ENCODE results near the gene NOD2. TPM values are rescaled to one million over a fixed set of nuclear protein-coding genes. Genes with fewer than 3 reads are reported as not detected.

The NOD2 gene
- total and polyA plus RNA-seq, 2 donors (not counting 1 experiment from before 2014, with no cell fraction given): 0.50 TPM; not detected in 1

DNA sequence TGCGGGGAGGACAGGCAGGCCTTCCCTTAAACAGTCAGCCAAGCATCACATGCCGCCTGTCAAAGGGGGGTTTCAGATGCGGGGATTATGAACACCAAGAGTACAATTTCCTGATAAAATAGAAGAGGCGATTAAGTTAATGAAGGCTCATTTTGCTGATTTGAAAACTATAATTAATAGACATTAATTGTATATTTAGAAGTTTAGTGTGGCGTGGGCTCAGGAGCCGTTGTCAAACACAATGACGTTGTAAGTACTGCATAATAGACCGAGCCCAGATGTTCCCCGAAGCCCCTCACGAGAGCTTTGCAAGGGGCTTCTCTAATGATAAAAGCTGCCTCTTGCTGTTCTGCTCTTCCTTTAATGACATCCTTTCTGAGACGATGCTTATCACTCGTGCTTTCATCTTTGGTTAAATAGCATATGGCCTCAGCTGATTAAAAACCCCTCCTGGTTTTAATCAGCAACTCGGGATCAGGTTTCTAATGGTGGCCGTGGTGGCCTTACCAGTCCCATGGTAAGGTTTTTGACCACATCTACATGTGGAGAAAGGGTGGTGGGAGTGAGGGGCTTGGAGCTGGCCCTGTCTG is 40.5 kb upstream of the NOD2 start:
- no peak for DNase-seq (ENCODE audit: low read depth in 2 of 2)
- no peak overlapping the region for H2AFZ ChIP-seq (ENCODE audit: low read length)
- H3K27me3 ChIP-seq (ENCODE audit: control insufficient read depth, insufficient read depth, low read length): no peaks in the 10 kb centered on the region
- no peak overlapping the region for H3K4me3 ChIP-seq (replicated peaks in 1 of 4; ENCODE audit: control extremely low read depth in 1 of 4, insufficient read depth in 1 of 4, low read depth in 3 of 4, low read length in 4 of 4)
- H3K9me3 ChIP-seq (ENCODE audit: control insufficient read depth, insufficient read depth, low read depth, low read length): no peaks in the 10 kb centered on the region
- no peaks in the 10 kb centered on the region for H4K20me1 ChIP-seq (ENCODE audit: control insufficient read depth, extremely low read depth, insufficient read depth, low read length)
- no peak overlapping the region for H3K9ac ChIP-seq (ENCODE audit: insufficient read depth, low read length)
- no peak overlapping the region for H3K4me2 ChIP-seq (ENCODE audit: extremely low read depth, insufficient read depth, low read length)
- H3K27ac ChIP-seq (ENCODE audit: insufficient read depth, low read length): no peak overlapping the region
- no peaks in the 10 kb centered on the region for H3K36me3 ChIP-seq (ENCODE audit: control insufficient read depth, insufficient read depth, low read length)
- no peaks in the 10 kb centered on the region for H3K4me1 ChIP-seq (ENCODE audit: control insufficient read depth, extremely low read depth, insufficient read depth, low read length)
- TF ChIP-seq, protein P1, sequence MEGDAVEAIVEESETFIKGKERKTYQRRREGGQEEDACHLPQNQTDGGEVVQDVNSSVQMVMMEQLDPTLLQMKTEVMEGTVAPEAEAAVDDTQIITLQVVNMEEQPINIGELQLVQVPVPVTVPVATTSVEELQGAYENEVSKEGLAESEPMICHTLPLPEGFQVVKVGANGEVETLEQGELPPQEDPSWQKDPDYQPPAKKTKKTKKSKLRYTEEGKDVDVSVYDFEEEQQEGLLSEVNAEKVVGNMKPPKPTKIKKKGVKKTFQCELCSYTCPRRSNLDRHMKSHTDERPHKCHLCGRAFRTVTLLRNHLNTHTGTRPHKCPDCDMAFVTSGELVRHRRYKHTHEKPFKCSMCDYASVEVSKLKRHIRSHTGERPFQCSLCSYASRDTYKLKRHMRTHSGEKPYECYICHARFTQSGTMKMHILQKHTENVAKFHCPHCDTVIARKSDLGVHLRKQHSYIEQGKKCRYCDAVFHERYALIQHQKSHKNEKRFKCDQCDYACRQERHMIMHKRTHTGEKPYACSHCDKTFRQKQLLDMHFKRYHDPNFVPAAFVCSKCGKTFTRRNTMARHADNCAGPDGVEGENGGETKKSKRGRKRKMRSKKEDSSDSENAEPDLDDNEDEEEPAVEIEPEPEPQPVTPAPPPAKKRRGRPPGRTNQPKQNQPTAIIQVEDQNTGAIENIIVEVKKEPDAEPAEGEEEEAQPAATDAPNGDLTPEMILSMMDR (conservative IDR thresholded peaks at IDR 0.05 in 1 of 2, IDR thresholded peaks at IDR 0.05 in 1 of 2; ENCODE audit: low read depth in 1 of 2, low read length in 2 of 2): no peak
- no peak for TF ChIP-seq EZH2 (IDR thresholded peaks at IDR 0.05; ENCODE audit: low read length, missing control alignments)
- H3K79me2 ChIP-seq (ENCODE audit: control insufficient read depth, insufficient read depth, low read length): no peaks in the 10 kb centered on the region

DNA sequence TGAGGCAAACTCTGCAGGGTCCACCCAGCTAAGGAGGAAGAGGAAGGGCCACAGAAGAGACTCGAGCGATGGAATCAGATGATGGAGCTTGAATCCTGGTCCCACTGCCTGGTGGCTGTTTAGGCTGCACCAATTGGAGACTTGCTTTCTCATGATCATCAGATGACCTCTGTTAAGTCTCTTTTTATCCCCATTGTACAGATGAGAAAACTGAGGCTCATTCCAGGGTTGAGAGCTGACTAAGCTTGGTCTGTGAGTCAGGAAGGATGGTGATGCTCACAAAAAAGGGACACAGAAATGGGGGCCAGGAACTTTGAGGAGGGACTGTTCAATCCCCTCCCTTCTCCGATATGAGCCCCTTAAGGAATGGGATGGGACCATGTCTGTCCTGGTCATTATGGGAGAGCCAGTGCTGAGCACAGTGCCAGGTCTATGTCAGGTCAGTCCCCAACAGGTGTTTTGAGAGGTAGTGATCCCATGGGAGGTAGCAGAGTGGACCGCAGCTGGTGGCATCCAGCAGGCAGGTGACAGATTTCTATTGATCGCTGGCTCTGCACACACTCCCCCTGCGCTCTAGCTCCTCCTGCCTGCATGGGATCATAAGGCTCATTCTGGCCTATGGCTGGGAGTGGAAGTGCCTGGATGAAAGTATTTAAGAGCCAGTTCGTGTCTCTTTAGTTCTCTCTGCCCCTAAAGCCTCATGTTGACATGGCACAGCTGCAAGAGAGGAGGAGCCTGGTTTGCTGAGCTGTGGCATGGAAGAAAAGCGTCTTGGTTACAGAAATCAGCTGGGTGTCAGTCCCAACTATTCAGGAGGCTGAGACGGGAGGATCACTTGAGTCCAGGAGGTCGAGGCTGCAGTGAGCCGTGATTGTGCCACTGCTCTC is 39.5 kb upstream of the NOD2 start:
- Histone ChIP-seq H3K9me3 (ENCODE audit: control insufficient read depth, insufficient read depth, low read depth, low read length) (no peaks in the 10 kb centered on the region), H3K4me3 (replicated peaks in 1 of 4; ENCODE audit: control extremely low read depth in 1 of 4, insufficient read depth in 1 of 4, low read depth in 3 of 4, low read length in 4 of 4) (no peak overlapping the region), H2AFZ (ENCODE audit: low read length) (no peak overlapping the region), H3K9ac (ENCODE audit: insufficient read depth, low read length) (no peak overlapping the region), H3K27me3 (ENCODE audit: control insufficient read depth, insufficient read depth, low read length) (no peaks in the 10 kb centered on the region), H4K20me1 (ENCODE audit: control insufficient read depth, extremely low read depth, insufficient read depth, low read length) (no peaks in the 10 kb centered on the region), H3K36me3 (ENCODE audit: control insufficient read depth, insufficient read depth, low read length) (no peaks in the 10 kb centered on the region), H3K79me2 (ENCODE audit: control insufficient read depth, insufficient read depth, low read length) (no peaks in the 10 kb centered on the region), H3K4me1 (ENCODE audit: control insufficient read depth, extremely low read depth, insufficient read depth, low read length) (no peaks in the 10 kb centered on the region), H3K4me2 (ENCODE audit: extremely low read depth, insufficient read depth, low read length) (no peak overlapping the region), H3K27ac (ENCODE audit: insufficient read depth, low read length) (no peak overlapping the region)
- no peak for DNase-seq (ENCODE audit: low read depth in 2 of 2)
- no peak for TF ChIP-seq EZH2 (IDR thresholded peaks at IDR 0.05; ENCODE audit: low read length, missing control alignments)
- TF ChIP-seq, protein P1 (conservative IDR thresholded peaks at IDR 0.05 in 1 of 2, IDR thresholded peaks at IDR 0.05 in 1 of 2; ENCODE audit: low read depth in 1 of 2, low read length in 2 of 2): no peak

DNA sequence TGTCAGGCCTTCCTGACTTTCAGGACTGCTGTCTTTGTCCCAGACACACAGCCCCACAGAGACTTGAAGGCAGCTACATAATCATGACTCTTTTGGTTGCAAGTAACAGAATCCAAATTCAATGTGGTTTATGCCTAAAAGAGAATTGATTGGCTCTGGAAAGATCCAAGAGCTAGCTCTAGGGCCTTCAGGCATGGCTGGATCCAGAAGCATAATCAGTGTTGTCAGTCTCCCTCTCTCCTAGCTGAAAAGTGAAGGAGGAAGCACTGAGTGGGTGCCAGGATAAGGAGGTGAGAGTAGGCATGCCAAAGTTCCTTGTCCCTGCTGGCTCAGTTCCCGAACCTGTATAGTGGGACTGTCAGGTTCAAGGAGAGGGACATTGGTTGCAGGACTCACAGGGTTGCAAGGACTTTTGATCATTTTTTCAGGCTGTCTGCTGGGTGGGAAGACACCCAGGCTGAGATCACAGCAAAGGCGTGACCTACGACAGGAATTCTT is 37.8 kb upstream of the NOD2 start:
- Histone ChIP-seq H3K36me3 (ENCODE audit: control insufficient read depth, insufficient read depth, low read length) (no peaks in the 10 kb centered on the region), H3K27me3 (ENCODE audit: control insufficient read depth, insufficient read depth, low read length) (no peaks in the 10 kb centered on the region), H3K27ac (ENCODE audit: insufficient read depth, low read length) (no peak overlapping the region), H3K4me2 (ENCODE audit: extremely low read depth, insufficient read depth, low read length) (no peak overlapping the region), H3K9me3 (ENCODE audit: control insufficient read depth, insufficient read depth, low read depth, low read length) (no peaks in the 10 kb centered on the region), H2AFZ (ENCODE audit: low read length) (no peak overlapping the region), H3K4me1 (ENCODE audit: control insufficient read depth, extremely low read depth, insufficient read depth, low read length) (no peaks in the 10 kb centered on the region), H3K4me3 (replicated peaks in 1 of 4; ENCODE audit: control extremely low read depth in 1 of 4, insufficient read depth in 1 of 4, low read depth in 3 of 4, low read length in 4 of 4) (no peak overlapping the region), H3K79me2 (ENCODE audit: control insufficient read depth, insufficient read depth, low read length) (no peaks in the 10 kb centered on the region), H4K20me1 (ENCODE audit: control insufficient read depth, extremely low read depth, insufficient read depth, low read length) (no peaks in the 10 kb centered on the region), H3K9ac (ENCODE audit: insufficient read depth, low read length) (no peak overlapping the region)
- DNase-seq (ENCODE audit: low read depth in 2 of 2): no peak
- TF ChIP-seq EZH2 (IDR thresholded peaks at IDR 0.05; ENCODE audit: low read length, missing control alignments): no peak
- TF ChIP-seq, protein P1 (conservative IDR thresholded peaks at IDR 0.05 in 1 of 2, IDR thresholded peaks at IDR 0.05 in 1 of 2; ENCODE audit: low read depth in 1 of 2, low read length in 2 of 2): no peak
